Measurements from ENCODE around the gene PLEKHH1.

GRCh38 chr14:67586369-67586768, 53.3 kb downstream of the PLEKHH1 start:
- TF ChIP-seq RAD21 (IDR thresholded peaks at IDR 0.05; ENCODE audit: low read depth) (no peak), ZFX (IDR thresholded peaks at IDR 0.05) (no peak), REST (IDR thresholded peaks at IDR 0.05; ENCODE audit: low read depth) (no peak), YY1 (IDR thresholded peaks at IDR 0.05; ENCODE audit: extremely low read depth, insufficient replicate concordance, low read depth, low read length) (no peak), POLR2AphosphoS5 (IDR thresholded peaks at IDR 0.05; ENCODE audit: low read depth, low read length) (no peak)
- TF ChIP-seq, protein P1, sequence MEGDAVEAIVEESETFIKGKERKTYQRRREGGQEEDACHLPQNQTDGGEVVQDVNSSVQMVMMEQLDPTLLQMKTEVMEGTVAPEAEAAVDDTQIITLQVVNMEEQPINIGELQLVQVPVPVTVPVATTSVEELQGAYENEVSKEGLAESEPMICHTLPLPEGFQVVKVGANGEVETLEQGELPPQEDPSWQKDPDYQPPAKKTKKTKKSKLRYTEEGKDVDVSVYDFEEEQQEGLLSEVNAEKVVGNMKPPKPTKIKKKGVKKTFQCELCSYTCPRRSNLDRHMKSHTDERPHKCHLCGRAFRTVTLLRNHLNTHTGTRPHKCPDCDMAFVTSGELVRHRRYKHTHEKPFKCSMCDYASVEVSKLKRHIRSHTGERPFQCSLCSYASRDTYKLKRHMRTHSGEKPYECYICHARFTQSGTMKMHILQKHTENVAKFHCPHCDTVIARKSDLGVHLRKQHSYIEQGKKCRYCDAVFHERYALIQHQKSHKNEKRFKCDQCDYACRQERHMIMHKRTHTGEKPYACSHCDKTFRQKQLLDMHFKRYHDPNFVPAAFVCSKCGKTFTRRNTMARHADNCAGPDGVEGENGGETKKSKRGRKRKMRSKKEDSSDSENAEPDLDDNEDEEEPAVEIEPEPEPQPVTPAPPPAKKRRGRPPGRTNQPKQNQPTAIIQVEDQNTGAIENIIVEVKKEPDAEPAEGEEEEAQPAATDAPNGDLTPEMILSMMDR (IDR thresholded peaks at IDR 0.05 in 2 of 3, conservative IDR thresholded peaks at IDR 0.05 in 1 of 3; ENCODE audit: borderline replicate concordance in 1 of 3, insufficient read depth in 1 of 3, low read depth in 2 of 3, low read length in 2 of 3) = no peak
- TF ChIP-seq, protein P2, sequence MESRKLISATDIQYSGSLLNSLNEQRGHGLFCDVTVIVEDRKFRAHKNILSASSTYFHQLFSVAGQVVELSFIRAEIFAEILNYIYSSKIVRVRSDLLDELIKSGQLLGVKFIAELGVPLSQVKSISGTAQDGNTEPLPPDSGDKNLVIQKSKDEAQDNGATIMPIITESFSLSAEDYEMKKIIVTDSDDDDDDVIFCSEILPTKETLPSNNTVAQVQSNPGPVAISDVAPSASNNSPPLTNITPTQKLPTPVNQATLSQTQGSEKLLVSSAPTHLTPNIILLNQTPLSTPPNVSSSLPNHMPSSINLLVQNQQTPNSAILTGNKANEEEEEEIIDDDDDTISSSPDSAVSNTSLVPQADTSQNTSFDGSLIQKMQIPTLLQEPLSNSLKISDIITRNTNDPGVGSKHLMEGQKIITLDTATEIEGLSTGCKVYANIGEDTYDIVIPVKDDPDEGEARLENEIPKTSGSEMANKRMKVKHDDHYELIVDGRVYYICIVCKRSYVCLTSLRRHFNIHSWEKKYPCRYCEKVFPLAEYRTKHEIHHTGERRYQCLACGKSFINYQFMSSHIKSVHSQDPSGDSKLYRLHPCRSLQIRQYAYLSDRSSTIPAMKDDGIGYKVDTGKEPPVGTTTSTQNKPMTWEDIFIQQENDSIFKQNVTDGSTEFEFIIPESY (IDR thresholded peaks at IDR 0.05; ENCODE audit: extremely low read depth, insufficient replicate concordance, low read length) = no peak
